ENCODE data around the gene HS2ST1. TPM values are rescaled to one million over a fixed set of nuclear protein-coding genes. Genes with fewer than 3 reads are reported as not detected.

Gene HS2ST1
- total RNA-seq, 3 donors from 2014 or later (not counting 1 experiment from before 2014, with no cell fraction given) = 12.5 to 18.4 (median 14.3) TPM

- 96% methylated on average over 2 of the region's 2 CpGs for WGBS (ENCODE audit: insufficient coverage)
- intact Hi-C loops (cut with micrococcal nuclease) = no loop called here
Observed at GRCh38 chr1:87140831-87141540, 226.6 kb downstream of the HS2ST1 start.

GRCh38 chr1:87141556-87141955 is 227.1 kb downstream of the HS2ST1 start:
- Histone ChIP-seq H3K4me3 (ENCODE audit: low read length) (no peak overlapping the region), H3K27ac (ENCODE audit: low read length) (no peak overlapping the region), H3K27me3 (ENCODE audit: control insufficient read depth, insufficient read depth, low read length) (no peaks in the 10 kb centered on the region), H3K36me3 (ENCODE audit: control insufficient read depth, insufficient read depth, low read length) (no peaks in the 10 kb centered on the region), H3K9me3 (ENCODE audit: control insufficient read depth, insufficient read depth, low read length) (no peaks in the 10 kb centered on the region), H3K4me1 (ENCODE audit: control insufficient read depth, insufficient read depth, low read length) (no peaks in the 10 kb centered on the region)
- H3K4me3 Mint-ChIP-seq = no peak overlapping the region
- intact Hi-C loops (cut with micrococcal nuclease) = no loop called here
- TF ChIP-seq CTCF (IDR thresholded peaks at IDR 0.05) = no peak
- H3K27ac Mint-ChIP-seq = no peak overlapping the region
- H3K36me3 Mint-ChIP-seq = no peaks in the 10 kb centered on the region
- H3K4me1 Mint-ChIP-seq = no peaks in the 10 kb centered on the region
- ATAC-seq = no peak
- no peaks in the 10 kb centered on the region for H3K9me3 Mint-ChIP-seq
- WGBS (ENCODE audit: insufficient coverage) = 88% methylated on average over 7 of the region's 8 CpGs
- peaks cover 2 to 12% of the 10 kb centered on the region in 2 donors for H3K27me3 Mint-ChIP-seq (ENCODE audit: low read depth in 2 of 2)
- DNase-seq = no peak

More at GRCh38 chr1:87140831-87141540, 226.6 kb downstream of the HS2ST1 start:
- no peaks in the 10 kb centered on the region for H3K27me3 ChIP-seq (ENCODE audit: control insufficient read depth, insufficient read depth, low read length)
- no peak overlapping the region for H3K27ac ChIP-seq (ENCODE audit: low read length)
- H3K9me3 ChIP-seq (ENCODE audit: control insufficient read depth, insufficient read depth, low read length) = no peaks in the 10 kb centered on the region
- H3K27me3 Mint-ChIP-seq (ENCODE audit: low read depth in 2 of 2) = peaks cover 0 to 16% of the 10 kb centered on the region in 2 donors
- H3K4me3 ChIP-seq (ENCODE audit: low read length) = no peak overlapping the region
- DNase-seq (no peak), ATAC-seq (no peak)
- no peaks in the 10 kb centered on the region for H3K36me3 ChIP-seq (ENCODE audit: control insufficient read depth, insufficient read depth, low read length)
- H3K36me3 Mint-ChIP-seq = no peaks in the 10 kb centered on the region
- no peaks in the 10 kb centered on the region for H3K9me3 Mint-ChIP-seq
- H3K27ac Mint-ChIP-seq = no peak overlapping the region
- no peaks in the 10 kb centered on the region for H3K4me1 Mint-ChIP-seq
- no peaks in the 10 kb centered on the region for H3K4me1 ChIP-seq (ENCODE audit: control insufficient read depth, insufficient read depth, low read length)
- no peak overlapping the region for H3K4me3 Mint-ChIP-seq
- TF ChIP-seq CTCF (IDR thresholded peaks at IDR 0.05) = no peak

- no peaks in the 10 kb centered on the region for H3K36me3 Mint-ChIP-seq
- no peak overlapping the region for H3K27ac Mint-ChIP-seq
- no peak for TF ChIP-seq CTCF (IDR thresholded peaks at IDR 0.05)
- H3K27me3 Mint-ChIP-seq (ENCODE audit: low read depth in 2 of 2) = peaks cover 6 to 10% of the 10 kb centered on the region in 2 donors
- H3K27me3 ChIP-seq (ENCODE audit: control insufficient read depth, insufficient read depth, low read length) = no peaks in the 10 kb centered on the region
- intact Hi-C loops (cut with micrococcal nuclease) = no loop called here
- DNase-seq (no peak), ATAC-seq (no peak)
- no peaks in the 10 kb centered on the region for H3K36me3 ChIP-seq (ENCODE audit: control insufficient read depth, insufficient read depth, low read length)
- no peak overlapping the region for H3K27ac ChIP-seq (ENCODE audit: low read length)
- no peak overlapping the region for H3K4me3 ChIP-seq (ENCODE audit: low read length)
- 83% methylated on average over 1 of the region's 3 CpGs for WGBS (ENCODE audit: insufficient coverage)
- H3K9me3 ChIP-seq (ENCODE audit: control insufficient read depth, insufficient read depth, low read length) = no peaks in the 10 kb centered on the region
- no peaks in the 10 kb centered on the region for H3K4me1 ChIP-seq (ENCODE audit: control insufficient read depth, insufficient read depth, low read length)
- no peaks in the 10 kb centered on the region for H3K4me1 Mint-ChIP-seq
- H3K9me3 Mint-ChIP-seq = no peaks in the 10 kb centered on the region
- no peak overlapping the region for H3K4me3 Mint-ChIP-seq
Observed at GRCh38 chr1:87143413-87144135, 229.1 kb downstream of the HS2ST1 start.
